ENCODE measurements around the gene TCF21. TPM values are rescaled to one million over a fixed set of nuclear protein-coding genes. Genes with fewer than 3 reads are reported as not detected.
"Not testable (repeated sequence)": the region's sequence is repeated elsewhere in the genome, so short reads cannot be mapped to it uniquely, and the experiment has no call there.

TCF21 gene
- total RNA-seq, 1 experiment from 2014 or later: not detected

DNA sequence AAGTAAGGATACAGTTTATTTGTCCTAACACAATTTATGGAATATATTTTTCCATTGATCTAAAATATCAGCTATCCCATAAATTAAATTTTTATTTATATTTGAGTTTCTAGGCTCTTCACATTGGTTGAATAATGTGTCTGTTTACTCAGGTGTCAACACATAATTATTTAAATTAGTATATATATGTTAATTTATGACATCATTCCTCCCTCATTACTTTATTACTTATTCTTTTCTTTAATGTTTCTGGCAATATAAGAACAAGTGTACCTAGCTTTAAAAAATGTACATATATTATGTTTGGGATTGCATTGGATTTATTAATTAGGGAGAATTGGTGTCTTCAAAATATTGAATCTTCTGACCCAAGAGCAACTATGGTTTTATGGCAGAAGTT, 31.2 kb upstream of the TCF21 start:
- intact Hi-C loops (cut with micrococcal nuclease; ENCODE audit: unreplicated experiment): no loop called here
- H3K36me3 ChIP-seq (ENCODE audit: control insufficient read depth, insufficient read depth, low read length): no peaks in the 10 kb centered on the region
- H3K9me3 Mint-ChIP-seq (ENCODE audit: unreplicated experiment): peaks cover 7% of the 10 kb centered on the region
- ChIA-PET POLR2A (no interaction called here), CTCF (no interaction called here)
- H3K4me3 ChIP-seq (ENCODE audit: low read depth, low read length): no peak overlapping the region
- H3K4me1 Mint-ChIP-seq (ENCODE audit: low read depth, unreplicated experiment): no peaks in the 10 kb centered on the region
- no peaks in the 10 kb centered on the region for H3K36me3 Mint-ChIP-seq (ENCODE audit: insufficient read depth, unreplicated experiment)
- DNase-seq: no peak
- H3K9me3 ChIP-seq: no peaks in the 10 kb centered on the region; the same call in 1 of the 2 replicates
- no peak for TF ChIP-seq CTCF (IDR thresholded peaks at IDR 0.05; ENCODE audit: insufficient read depth in 1 of 2, low read depth in 1 of 2, low read length in 1 of 2, severe bottlenecking in 1 of 2, unreplicated experiment in 1 of 2)
- no peaks in the 10 kb centered on the region for H3K27me3 ChIP-seq (replicated peaks; ENCODE audit: control insufficient read depth, insufficient read depth, low read length)
- BruUV-seq (replicated peaks): no TSS peak
- peaks cover 10% of the 10 kb centered on the region for H3K27me3 Mint-ChIP-seq (ENCODE audit: insufficient read depth, unreplicated experiment)
- no peaks in the 10 kb centered on the region for H3K4me1 ChIP-seq
- H3K27ac Mint-ChIP-seq (ENCODE audit: unreplicated experiment): no peak overlapping the region
- no peak overlapping the region for H3K4me3 Mint-ChIP-seq (ENCODE audit: unreplicated experiment)

GRCh38 chr6:133861337-133861736, 27.6 kb upstream of the TCF21 start:
- H3K9me3 Mint-ChIP-seq (ENCODE audit: unreplicated experiment): peaks cover 23% of the 10 kb centered on the region
- H3K9me3 ChIP-seq; H3K36me3 Mint-ChIP-seq (ENCODE audit: insufficient read depth, unreplicated experiment); intact Hi-C loops (cut with micrococcal nuclease; ENCODE audit: unreplicated experiment); H3K4me3 Mint-ChIP-seq (ENCODE audit: unreplicated experiment); H3K27me3 Mint-ChIP-seq (ENCODE audit: insufficient read depth, unreplicated experiment); H3K4me1 Mint-ChIP-seq (ENCODE audit: low read depth, unreplicated experiment); H3K4me3 ChIP-seq (ENCODE audit: low read depth, low read length); POLR2A ChIA-PET; CTCF ChIA-PET; H3K4me1 ChIP-seq; BruUV-seq (replicated peaks); H3K27ac Mint-ChIP-seq (ENCODE audit: unreplicated experiment); H3K27me3 ChIP-seq (replicated peaks; ENCODE audit: control insufficient read depth, insufficient read depth, low read length); DNase-seq; H3K36me3 ChIP-seq (ENCODE audit: control insufficient read depth, insufficient read depth, low read length): not testable (repeated sequence)

GRCh38 chr6:133863228-133863627, 25.7 kb upstream of the TCF21 start:
- H3K36me3 Mint-ChIP-seq (ENCODE audit: insufficient read depth, unreplicated experiment): no peaks in the 10 kb centered on the region
- ChIA-PET POLR2A (no interaction called here), CTCF (no interaction called here)
- H3K27me3 Mint-ChIP-seq (ENCODE audit: insufficient read depth, unreplicated experiment): no peaks in the 10 kb centered on the region
- H3K9me3 Mint-ChIP-seq (ENCODE audit: unreplicated experiment): peaks cover 23% of the 10 kb centered on the region
- no peaks in the 10 kb centered on the region for H3K4me1 Mint-ChIP-seq (ENCODE audit: low read depth, unreplicated experiment)
- no peaks in the 10 kb centered on the region for H3K4me1 ChIP-seq
- TF ChIP-seq CTCF (IDR thresholded peaks at IDR 0.05; ENCODE audit: insufficient read depth in 1 of 2, low read depth in 1 of 2, low read length in 1 of 2, severe bottlenecking in 1 of 2, unreplicated experiment in 1 of 2): no peak
- intact Hi-C loops (cut with micrococcal nuclease; ENCODE audit: unreplicated experiment): no loop called here
- BruUV-seq (replicated peaks): no TSS peak
- H3K27me3 ChIP-seq (replicated peaks; ENCODE audit: control insufficient read depth, insufficient read depth, low read length): no peaks in the 10 kb centered on the region
- H3K4me3 Mint-ChIP-seq (ENCODE audit: unreplicated experiment): no peak overlapping the region
- no peaks in the 10 kb centered on the region; the same call in 1 of the 2 replicates for H3K9me3 ChIP-seq
- H3K4me3 ChIP-seq (ENCODE audit: low read depth, low read length): no peak overlapping the region
- no peak for DNase-seq
- no peak overlapping the region for H3K27ac Mint-ChIP-seq (ENCODE audit: unreplicated experiment)
- no peaks in the 10 kb centered on the region for H3K36me3 ChIP-seq (ENCODE audit: control insufficient read depth, insufficient read depth, low read length)

DNA sequence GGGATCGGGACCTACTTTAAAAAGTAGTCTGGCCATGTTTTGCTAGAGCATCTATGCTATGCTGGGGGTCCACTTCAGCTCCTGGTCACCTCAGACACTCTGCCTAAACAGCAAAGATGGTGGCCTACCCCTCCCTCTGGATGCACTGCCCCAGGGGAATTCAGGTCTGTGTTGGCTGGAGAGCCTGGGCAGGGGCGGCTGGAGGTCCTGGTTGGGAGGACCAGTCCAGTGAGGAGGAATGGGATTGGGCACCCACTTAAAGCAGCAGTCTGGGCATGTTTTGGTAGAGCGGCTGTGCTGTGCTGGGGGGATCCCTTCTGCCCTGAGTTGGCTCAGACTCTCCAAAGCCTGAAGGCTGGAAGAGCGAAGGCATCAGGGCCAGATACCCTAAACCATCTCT, 23.2 kb upstream of the TCF21 start:
- Mint-ChIP-seq H3K9me3 (ENCODE audit: unreplicated experiment) (peaks cover 23% of the 10 kb centered on the region), H3K27ac (ENCODE audit: unreplicated experiment) (no peak overlapping the region), H3K4me1 (ENCODE audit: low read depth, unreplicated experiment) (no peaks in the 10 kb centered on the region), H3K4me3 (ENCODE audit: unreplicated experiment) (no peak overlapping the region), H3K36me3 (ENCODE audit: insufficient read depth, unreplicated experiment) (no peaks in the 10 kb centered on the region), H3K27me3 (ENCODE audit: insufficient read depth, unreplicated experiment) (no peaks in the 10 kb centered on the region)
- ChIA-PET POLR2A (no interaction called here), CTCF (no interaction called here)
- Histone ChIP-seq H3K27me3 (replicated peaks; ENCODE audit: control insufficient read depth, insufficient read depth, low read length) (no peaks in the 10 kb centered on the region), H3K36me3 (ENCODE audit: control insufficient read depth, insufficient read depth, low read length) (no peaks in the 10 kb centered on the region), H3K4me3 (ENCODE audit: low read depth, low read length) (no peak overlapping the region), H3K4me1 (no peaks in the 10 kb centered on the region), H3K9me3 (no peaks in the 10 kb centered on the region; the same call in 1 of the 2 replicates)
- DNase-seq: no peak
- no TSS peak for BruUV-seq (replicated peaks)
- intact Hi-C loops (cut with micrococcal nuclease; ENCODE audit: unreplicated experiment): no loop called here
- no peak for TF ChIP-seq CTCF (IDR thresholded peaks at IDR 0.05; ENCODE audit: insufficient read depth in 1 of 2, low read depth in 1 of 2, low read length in 1 of 2, severe bottlenecking in 1 of 2, unreplicated experiment in 1 of 2)

Measured in Caco-2 (cell line).